ENCODE data around the gene PLCH2. TPM values are rescaled to one million over a fixed set of nuclear protein-coding genes. Genes with fewer than 3 reads are reported as not detected.
A peak's percentile ranks its signal among the peaks of the same experiment; 100 is the strongest.

The PLCH2 gene
- total and polyA plus RNA-seq, 9 of the 15 experiments (the other 6 are each of a cell fraction or from before 2014, with no cell fraction given), result 0.16 TPM; not detected in 8

DNA sequence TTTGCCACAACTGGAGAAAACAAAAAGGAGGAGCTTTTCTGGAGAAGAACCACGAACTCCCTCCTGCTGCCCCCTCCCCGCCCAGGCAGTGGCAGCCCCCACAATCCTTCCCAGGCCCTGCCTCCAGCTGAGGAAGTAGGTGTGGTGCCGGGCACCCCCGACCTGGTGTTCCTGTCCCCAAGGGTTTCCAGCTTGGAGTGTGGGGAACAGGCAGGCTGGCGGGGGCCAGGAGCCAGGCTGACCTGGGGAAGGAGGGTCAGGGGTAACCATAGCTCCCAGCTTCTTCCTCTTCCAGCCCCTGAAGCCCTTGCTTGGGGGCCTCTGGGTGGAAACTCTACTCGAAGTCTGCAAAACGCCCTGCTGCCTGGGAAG, 58.2 kb downstream of the PLCH2 start:
- no peak for ATAC-seq
- H3K9me3 ChIP-seq (replicated peaks; ENCODE audit: control insufficient read depth, insufficient read depth, low read depth, low read length), result no peaks in the 10 kb centered on the region
- DNase-seq (ENCODE audit: extremely low read depth in 1 of 4, low spot score in 3 of 4), result no peak
- in situ Hi-C loops (cut with MboI) (loop anchor here (25.0 kb wide), 1 partner anchor 347 kb away; the partner anchor contains the start of gene FAAP20), intact Hi-C loops (cut with micrococcal nuclease) (no loop called here)
- peaks cover 0 to 68% of the 10 kb centered on the region in 2 experiments; a peak in 3 of 5 replicates for H3K4me1 ChIP-seq (replicated peaks in 1 of 2; ENCODE audit: control insufficient read depth in 2 of 2, insufficient read depth in 2 of 2, low read length in 2 of 2)
- H3K9me1 ChIP-seq (ENCODE audit: control insufficient read depth, insufficient read depth, low read length), result no peaks in the 10 kb centered on the region
- no peak overlapping the region for H3K27ac ChIP-seq (ENCODE audit: extremely low read depth, low read depth, low read length)
- ChIA-PET POLR2A (interaction anchor here (1.1 to 1.5 kb wide), 3 partner anchors 8 to 116 kb away, joined by 3 to 4 read pairs (median 3); partner anchors contain the start of gene PANK4), CTCF (ENCODE audit: low intra/inter-chr PET ratio) (no interaction called here)
- no peak for FAIRE-seq
- no peaks in the 10 kb centered on the region for H3K36me3 ChIP-seq (ENCODE audit: control insufficient read depth, insufficient read depth, low read length)
- no peak overlapping the region for H2AFZ ChIP-seq (ENCODE audit: low read depth, low read length)
- peaks cover 42 to 73% of the 10 kb centered on the region in 2 experiments; a peak in 4 of 5 replicates for H3K27me3 ChIP-seq (ENCODE audit: control insufficient read depth in 2 of 2, insufficient read depth in 2 of 2, low read length in 2 of 2)
- no peak overlapping the region for H3K4me2 ChIP-seq (ENCODE audit: insufficient read depth, low read length)
- BruUV-seq (replicated peaks), result no TSS peak
- H3K9ac ChIP-seq (ENCODE audit: insufficient read depth in 1 of 2, low read depth in 2 of 2, low read length in 2 of 2), result 0 out of 4 replicates have a peak overlapping the region, but pooled peaks of 1 of the 2 experiments have one; percentile 28
- TF ChIP-seq RCOR1 (IDR thresholded peaks at IDR 0.05; ENCODE audit: borderline replicate concordance in 1 of 2, low read depth in 2 of 2, low read length in 2 of 2) (no peak), ETS2 (tag; IDR thresholded peaks at IDR 0.05; ENCODE audit: borderline replicate concordance, poor library complexity, severe bottlenecking) (no peak), NFRKB (IDR thresholded peaks at IDR 0.05; ENCODE audit: low read depth) (no peak)
- TF ChIP-seq, protein P1, sequence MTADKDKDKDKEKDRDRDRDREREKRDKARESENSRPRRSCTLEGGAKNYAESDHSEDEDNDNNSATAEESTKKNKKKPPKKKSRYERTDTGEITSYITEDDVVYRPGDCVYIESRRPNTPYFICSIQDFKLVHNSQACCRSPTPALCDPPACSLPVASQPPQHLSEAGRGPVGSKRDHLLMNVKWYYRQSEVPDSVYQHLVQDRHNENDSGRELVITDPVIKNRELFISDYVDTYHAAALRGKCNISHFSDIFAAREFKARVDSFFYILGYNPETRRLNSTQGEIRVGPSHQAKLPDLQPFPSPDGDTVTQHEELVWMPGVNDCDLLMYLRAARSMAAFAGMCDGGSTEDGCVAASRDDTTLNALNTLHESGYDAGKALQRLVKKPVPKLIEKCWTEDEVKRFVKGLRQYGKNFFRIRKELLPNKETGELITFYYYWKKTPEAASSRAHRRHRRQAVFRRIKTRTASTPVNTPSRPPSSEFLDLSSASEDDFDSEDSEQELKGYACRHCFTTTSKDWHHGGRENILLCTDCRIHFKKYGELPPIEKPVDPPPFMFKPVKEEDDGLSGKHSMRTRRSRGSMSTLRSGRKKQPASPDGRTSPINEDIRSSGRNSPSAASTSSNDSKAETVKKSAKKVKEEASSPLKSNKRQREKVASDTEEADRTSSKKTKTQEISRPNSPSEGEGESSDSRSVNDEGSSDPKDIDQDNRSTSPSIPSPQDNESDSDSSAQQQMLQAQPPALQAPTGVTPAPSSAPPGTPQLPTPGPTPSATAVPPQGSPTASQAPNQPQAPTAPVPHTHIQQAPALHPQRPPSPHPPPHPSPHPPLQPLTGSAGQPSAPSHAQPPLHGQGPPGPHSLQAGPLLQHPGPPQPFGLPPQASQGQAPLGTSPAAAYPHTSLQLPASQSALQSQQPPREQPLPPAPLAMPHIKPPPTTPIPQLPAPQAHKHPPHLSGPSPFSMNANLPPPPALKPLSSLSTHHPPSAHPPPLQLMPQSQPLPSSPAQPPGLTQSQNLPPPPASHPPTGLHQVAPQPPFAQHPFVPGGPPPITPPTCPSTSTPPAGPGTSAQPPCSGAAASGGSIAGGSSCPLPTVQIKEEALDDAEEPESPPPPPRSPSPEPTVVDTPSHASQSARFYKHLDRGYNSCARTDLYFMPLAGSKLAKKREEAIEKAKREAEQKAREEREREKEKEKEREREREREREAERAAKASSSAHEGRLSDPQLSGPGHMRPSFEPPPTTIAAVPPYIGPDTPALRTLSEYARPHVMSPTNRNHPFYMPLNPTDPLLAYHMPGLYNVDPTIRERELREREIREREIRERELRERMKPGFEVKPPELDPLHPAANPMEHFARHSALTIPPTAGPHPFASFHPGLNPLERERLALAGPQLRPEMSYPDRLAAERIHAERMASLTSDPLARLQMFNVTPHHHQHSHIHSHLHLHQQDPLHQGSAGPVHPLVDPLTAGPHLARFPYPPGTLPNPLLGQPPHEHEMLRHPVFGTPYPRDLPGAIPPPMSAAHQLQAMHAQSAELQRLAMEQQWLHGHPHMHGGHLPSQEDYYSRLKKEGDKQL (CRISPR knock-in tag; IDR thresholded peaks at IDR 0.05; ENCODE audit: borderline replicate concordance), result no peak
- 1% methylated on average over 7 of the region's 7 CpGs for WGBS (ENCODE audit: insufficient coverage, low coverage, missing lambda C conversion rate)
- H4K20me1 ChIP-seq (replicated peaks; ENCODE audit: control insufficient read depth, insufficient read depth, low read length), result peaks cover 6% of the 10 kb centered on the region; the same call in 1 of the 2 replicates
- H3K79me2 ChIP-seq (ENCODE audit: control insufficient read depth, insufficient read depth, low read length), result no peaks in the 10 kb centered on the region
- H3K4me3 ChIP-seq, result no peak overlapping the region
